Natural killer cell (primary cell): Measurements from ENCODE around the gene EFCAB6. TPM values are rescaled to one million over a fixed set of nuclear protein-coding genes. Genes with fewer than 3 reads are reported as not detected.

ENCODE experiments used
- ATAC-seq, 3 donors: fragments of 150-1000 bp in 2 of 3; fragments of 200-7000 bp in 1 of 3; cut with Tn5 transposase; 1 replicate in 1 of 3; 2 replicates in 2 of 3; pipeline ENCODE4 v1.10.0; 2021; ENCODE audit warnings: mild to moderate bottlenecking in 2 of 3, moderate library complexity in 2 of 3
- DNase-seq, 2 donors: peaks; one replicate each; pipeline versions ENCODE4 v3.0.0 to v3.0.0-alpha.2; 2013 to 2021; ENCODE audit warnings: mixed read lengths in 1 of 2
- H3K27ac ChIP-seq: one replicate; pipeline ENCODE4 v1.5.1; 2013; ENCODE audit warnings: mild to moderate bottlenecking, low read length
- H3K27me3 ChIP-seq: one replicate; pipeline ENCODE4 v1.6.1; 2013; ENCODE audit warnings: low read length; ENCODE audit not compliant: control insufficient read depth, insufficient read depth
- H3K36me3 ChIP-seq: one replicate; pipeline ENCODE4 v1.6.1; 2013; ENCODE audit warnings: low read length; ENCODE audit not compliant: control insufficient read depth, insufficient read depth
- H3K4me1 ChIP-seq: one replicate; pipeline ENCODE4 v1.6.1; 2013; ENCODE audit warnings: low read length; ENCODE audit not compliant: control insufficient read depth, insufficient read depth
- H3K4me3 ChIP-seq: one replicate; pipeline ENCODE4 v1.5.1; 2013; ENCODE audit warnings: low read length
- H3K9me3 ChIP-seq: one replicate; pipeline ENCODE4 v1.6.1; 2013; ENCODE audit warnings: low read length; ENCODE audit not compliant: control insufficient read depth, insufficient read depth
- H3K27ac Mint-ChIP-seq, 2 donors: one replicate each; pipeline ENCODE4 v1.8.0; 2022; ENCODE audit warnings: mild to moderate bottlenecking in 2 of 2, mixed read lengths in 2 of 2, moderate library complexity in 1 of 2
- H3K27me3 Mint-ChIP-seq, 2 donors: one replicate each; pipeline ENCODE4 v1.8.0; 2022; ENCODE audit warnings: low read depth in 2 of 2, mixed read lengths in 2 of 2
- H3K36me3 Mint-ChIP-seq: one replicate; pipeline ENCODE4 v1.8.0; 2022; ENCODE audit warnings: mixed read lengths
- H3K4me1 Mint-ChIP-seq, 2 donors: one replicate each; pipeline ENCODE4 v1.8.0; 2022; ENCODE audit warnings: mixed read lengths in 2 of 2
- H3K4me3 Mint-ChIP-seq: one replicate; pipeline ENCODE4 v1.8.0; 2022; ENCODE audit warnings: mild to moderate bottlenecking, moderate library complexity, mixed read lengths
- H3K9me3 Mint-ChIP-seq, 2 donors: one replicate each; pipeline ENCODE4 v1.8.0; 2022; ENCODE audit warnings: mixed read lengths in 2 of 2
- CTCF ChIP-seq: fragments of 200-600 bp; IDR thresholded peaks from one replicate; pipeline ENCODE4 v1.8.0; 2022; ENCODE audit warnings: antibody characterized with exemption
- WGBS: methylation state at CpG from one replicate; pipeline ENCODE4 v1.1.7; 2013; ENCODE audit warnings: missing lambda C conversion rate; ENCODE audit not compliant: insufficient coverage; 5-methylcytosine and 5-hydroxymethylcytosine counted together
- intact Hi-C: fragments of 100-400 bp; cut with micrococcal nuclease; formaldehyde crosslinking; loops from one replicate; pipeline ENCODE4 v1.14.2; 2022
- total RNA-seq, 4 donors: library from RNA; stranded (reverse); fragments of 120-200 nt in 1 of 4; gene quantifications; one replicate each; pipeline versions ENCODE4 v1.2.3 to v1.2.4, GENCODE V29; 2013 to 2022

EFCAB6 gene
- total RNA-seq, 3 donors from 2014 or later (not counting 1 experiment from before 2014, with no cell fraction given), result 0.23 to 0.35 (median 0.26) TPM

- no peak overlapping the region for H3K4me3 ChIP-seq
- no peaks in the 10 kb centered on the region for H3K9me3 Mint-ChIP-seq
- H3K9me3 ChIP-seq, result no peaks in the 10 kb centered on the region
- H3K4me3 Mint-ChIP-seq, result no peak overlapping the region
- H3K27ac ChIP-seq, result no peak overlapping the region
- 78% methylated on average over 11 of the region's 11 CpGs for WGBS
- H3K36me3 Mint-ChIP-seq, result no peaks in the 10 kb centered on the region
- no peak for TF ChIP-seq CTCF
- intact Hi-C loops, result no loop called here
- H3K27me3 Mint-ChIP-seq, result peaks cover 46 to 47% of the 10 kb centered on the region in 2 donors
- DNase-seq (no peak), ATAC-seq (no peak)
- no peaks in the 10 kb centered on the region for H3K4me1 Mint-ChIP-seq
- H3K27me3 ChIP-seq, result peaks cover 16% of the 10 kb centered on the region
- H3K27ac Mint-ChIP-seq, result no peak overlapping the region
- H3K4me1 ChIP-seq, result no peaks in the 10 kb centered on the region
- no peaks in the 10 kb centered on the region for H3K36me3 ChIP-seq
These were observed 48.0 kb upstream of the EFCAB6 start for GRCh38 chr22:43860126-43860525.

GRCh38 chr22:43859621-43860020, 47.5 kb upstream of the EFCAB6 start:
- Histone ChIP-seq H3K9me3 (no peaks in the 10 kb centered on the region), H3K27ac (no peak overlapping the region), H3K27me3 (peaks cover 16% of the 10 kb centered on the region), H3K4me1 (no peaks in the 10 kb centered on the region), H3K36me3 (no peaks in the 10 kb centered on the region), H3K4me3 (no peak overlapping the region)
- DNase-seq (no peak), ATAC-seq (no peak)
- Mint-ChIP-seq H3K4me3 (no peak overlapping the region), H3K27ac (no peak overlapping the region), H3K27me3 (peaks cover 42% of the 10 kb centered on the region in 2 donors), H3K9me3 (no peaks in the 10 kb centered on the region), H3K4me1 (no peaks in the 10 kb centered on the region), H3K36me3 (no peaks in the 10 kb centered on the region)
- no peak for TF ChIP-seq CTCF
- 87% methylated on average over 14 of the region's 14 CpGs for WGBS
- intact Hi-C loops, result no loop called here

GRCh38 chr22:43859176-43859575, 47.1 kb upstream of the EFCAB6 start:
- H3K27me3 Mint-ChIP-seq, result peaks cover 37 to 41% of the 10 kb centered on the region in 2 donors
- no peak for DNase-seq
- intact Hi-C loops, result no loop called here
- Histone ChIP-seq H3K9me3 (no peaks in the 10 kb centered on the region), H3K4me1 (no peaks in the 10 kb centered on the region), H3K27me3 (peaks cover 14% of the 10 kb centered on the region), H3K36me3 (no peaks in the 10 kb centered on the region), H3K27ac (no peak overlapping the region), H3K4me3 (no peak overlapping the region)
- ATAC-seq, result no peak
- no peaks in the 10 kb centered on the region for H3K4me1 Mint-ChIP-seq
- no peak overlapping the region for H3K27ac Mint-ChIP-seq
- no peaks in the 10 kb centered on the region for H3K9me3 Mint-ChIP-seq
- no peaks in the 10 kb centered on the region for H3K36me3 Mint-ChIP-seq
- 76% methylated on average over 7 of the region's 7 CpGs for WGBS
- TF ChIP-seq CTCF, result no peak
- H3K4me3 Mint-ChIP-seq, result no peak overlapping the region

- Histone ChIP-seq H3K36me3 (no peaks in the 10 kb centered on the region), H3K4me1 (no peaks in the 10 kb centered on the region), H3K4me3 (no peak overlapping the region), H3K9me3 (no peaks in the 10 kb centered on the region), H3K27ac (no peak overlapping the region), H3K27me3 (peaks cover 11% of the 10 kb centered on the region)
- no peaks in the 10 kb centered on the region for H3K36me3 Mint-ChIP-seq
- H3K27ac Mint-ChIP-seq, result no peak overlapping the region
- no peaks in the 10 kb centered on the region for H3K9me3 Mint-ChIP-seq
- H3K27me3 Mint-ChIP-seq, result peaks cover 29 to 35% of the 10 kb centered on the region in 2 donors
- no peaks in the 10 kb centered on the region for H3K4me1 Mint-ChIP-seq
- no peak for TF ChIP-seq CTCF
- DNase-seq (no peak), ATAC-seq (no peak)
- WGBS, result 36% methylated on average over 11 of the region's 11 CpGs
- H3K4me3 Mint-ChIP-seq, result no peak overlapping the region
- intact Hi-C loops, result no loop called here
These were observed 46.2 kb upstream of the EFCAB6 start for GRCh38 chr22:43858156-43858895.
